CD4-positive, alpha-beta T cell treated with Interleukin-6 at 100 ng/mL for 8 hours (primary cell): Measurements from ENCODE around the gene ASTN1.

Experiments
- DNase-seq: peaks from one replicate; pipeline ENCODE4 v3.0.0-alpha.2; 2020; ENCODE audit warnings: mixed read lengths, low spot score

Gene ASTN1

DNA sequence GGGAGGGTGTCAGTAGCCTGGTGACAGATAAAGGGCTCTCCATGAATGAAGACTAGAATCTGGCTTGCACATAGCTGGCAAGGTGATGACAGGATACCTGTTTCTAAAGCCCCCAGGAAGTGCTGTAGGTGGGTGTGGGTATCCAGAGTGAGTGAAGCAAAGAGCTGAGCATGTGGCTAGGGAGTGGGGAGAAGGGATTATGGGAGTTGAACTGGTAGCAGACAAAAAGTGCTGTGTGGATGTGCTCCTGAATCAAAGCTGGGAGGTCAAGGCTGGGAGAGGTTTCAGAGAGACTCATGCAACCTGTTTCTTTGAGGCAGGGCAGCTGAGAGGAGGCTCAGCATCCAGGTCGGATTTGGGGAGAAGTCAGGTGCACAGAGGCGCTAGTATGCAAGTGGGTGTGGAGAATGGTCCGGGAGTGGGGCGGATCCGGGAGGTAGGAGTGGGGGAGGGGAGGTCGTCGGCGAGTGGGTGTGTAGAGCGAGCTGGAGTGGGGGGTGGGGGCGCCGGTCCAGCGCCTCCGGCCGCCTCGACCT, 600 bp downstream of the ASTN1 start:
- no peak for DNase-seq

DNA sequence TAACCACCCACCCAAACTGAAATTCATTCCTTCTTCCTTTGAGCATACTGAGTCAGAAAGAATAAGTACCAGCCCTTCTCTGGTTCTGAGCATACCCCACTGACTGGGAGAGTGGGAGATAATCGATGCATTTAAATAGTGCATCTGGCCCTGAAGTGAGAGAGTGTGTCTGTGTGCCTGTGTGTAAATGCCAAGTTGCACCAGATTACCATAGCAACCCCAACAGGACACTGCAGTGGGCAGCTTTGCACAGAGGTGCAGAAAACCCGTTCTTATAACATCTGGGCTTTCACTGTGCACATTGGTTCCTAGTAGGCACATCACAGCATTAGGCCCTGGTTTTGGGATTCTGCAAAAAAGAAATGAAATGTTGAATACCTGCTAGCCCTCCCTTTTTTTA, 2.3 kb downstream of the ASTN1 start:
- no peak for DNase-seq

DNA sequence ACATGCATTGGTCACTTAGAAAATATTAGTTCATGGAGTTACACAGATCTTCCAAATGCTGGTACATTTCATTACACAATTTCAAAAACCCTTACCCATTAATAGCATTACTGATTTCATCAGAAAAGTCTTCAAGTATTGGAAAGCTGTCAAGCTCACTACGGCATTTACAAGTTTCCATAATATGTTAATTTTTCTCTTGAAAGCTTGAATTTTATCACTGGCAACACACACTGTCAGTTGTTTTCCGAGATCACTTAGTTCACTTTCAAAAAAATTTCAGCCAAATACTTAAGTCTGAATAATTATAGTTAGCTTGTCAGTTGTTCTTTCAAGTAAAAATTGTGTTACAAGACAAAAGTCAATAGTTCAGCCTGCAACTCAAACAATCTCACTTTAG, 18.0 kb downstream of the ASTN1 start:
- DNase-seq, result no peak

DNA sequence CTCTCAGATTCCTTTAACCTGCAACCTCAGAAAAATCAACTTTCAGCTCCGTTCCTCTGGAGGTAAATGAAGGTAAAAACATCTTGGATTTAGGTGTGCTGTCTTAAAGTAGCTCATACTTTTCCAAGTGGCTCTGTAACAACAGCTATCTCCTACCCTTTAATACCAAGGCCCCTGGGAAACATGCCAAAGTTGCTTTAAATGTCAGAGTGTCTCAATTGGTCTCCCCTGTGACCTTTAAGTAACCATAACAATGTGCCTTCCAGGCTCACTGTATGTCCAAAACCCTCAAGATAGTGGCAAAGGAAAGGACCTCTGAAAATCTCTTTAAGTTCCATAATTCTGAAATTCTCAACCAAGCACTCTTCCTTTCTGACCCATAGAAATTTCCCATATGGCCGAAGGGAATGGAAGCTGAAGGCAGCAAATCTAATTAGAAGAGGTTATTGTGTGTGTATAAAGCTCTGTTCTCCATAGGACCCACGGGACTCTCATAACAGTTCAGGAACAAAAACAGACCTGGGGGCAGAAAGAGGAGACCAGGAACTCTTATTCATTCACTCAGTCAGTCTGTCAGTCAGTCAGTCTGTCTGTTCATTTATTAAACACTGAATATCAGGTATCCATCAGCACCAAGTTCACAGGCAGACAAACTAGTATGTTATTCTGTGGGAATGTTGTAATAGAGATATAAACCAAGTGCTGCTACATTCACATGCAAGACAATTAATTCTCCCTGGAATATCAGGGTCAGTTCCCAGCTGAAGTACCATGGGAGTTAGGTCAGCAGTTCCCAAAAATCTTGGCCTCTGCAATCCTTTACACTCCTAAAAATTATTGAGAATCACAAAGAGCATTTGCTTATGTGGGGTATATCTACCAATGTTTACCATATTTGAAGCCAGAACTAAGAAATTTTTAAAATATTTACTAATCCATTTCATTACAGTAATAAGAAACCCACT, 19.1 kb downstream of the ASTN1 start:
- DNase-seq, result no peak

DNA sequence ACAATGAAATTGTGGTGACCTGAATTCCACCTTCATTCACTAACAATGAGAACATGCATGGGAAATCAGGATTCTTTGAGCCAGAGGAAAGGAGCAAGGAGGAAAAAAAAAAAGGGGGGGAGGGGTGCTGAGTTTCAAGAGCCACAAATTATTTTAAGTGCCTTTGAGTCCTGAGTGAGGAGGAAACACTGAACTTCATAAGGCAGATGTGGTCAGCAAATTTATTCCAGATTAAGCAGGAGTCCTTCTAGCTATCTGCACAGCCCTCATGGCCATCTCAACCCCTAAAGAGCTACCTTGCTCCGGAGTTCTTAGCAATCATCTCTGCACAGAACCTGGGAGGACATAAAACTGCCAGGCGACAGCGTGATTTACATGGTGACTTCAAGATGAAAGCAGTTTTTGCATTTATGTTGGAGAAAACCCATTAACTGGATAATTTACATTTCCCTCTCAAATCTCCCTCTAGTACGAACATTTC, 21.7 kb downstream of the ASTN1 start:
- DNase-seq, result no peak

DNA sequence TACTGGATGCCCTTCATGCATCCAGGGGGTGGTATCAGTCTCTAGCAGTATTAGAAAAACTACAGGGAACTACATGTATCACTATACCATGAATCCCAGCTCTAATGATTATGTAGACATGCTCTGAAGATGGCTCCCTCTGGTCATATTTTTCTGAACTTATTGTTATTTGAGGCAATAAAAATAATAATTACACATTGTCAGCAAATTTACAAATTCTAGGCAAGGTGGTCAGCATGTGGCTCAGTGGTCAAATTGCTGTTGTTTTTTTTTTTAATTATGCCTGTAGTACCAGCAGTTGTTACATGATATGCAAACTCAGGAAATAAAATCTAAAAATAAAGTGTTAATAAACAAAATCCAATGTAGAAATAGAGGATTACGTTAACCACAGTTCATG, 22.5 kb downstream of the ASTN1 start:
- no peak for DNase-seq

DNA sequence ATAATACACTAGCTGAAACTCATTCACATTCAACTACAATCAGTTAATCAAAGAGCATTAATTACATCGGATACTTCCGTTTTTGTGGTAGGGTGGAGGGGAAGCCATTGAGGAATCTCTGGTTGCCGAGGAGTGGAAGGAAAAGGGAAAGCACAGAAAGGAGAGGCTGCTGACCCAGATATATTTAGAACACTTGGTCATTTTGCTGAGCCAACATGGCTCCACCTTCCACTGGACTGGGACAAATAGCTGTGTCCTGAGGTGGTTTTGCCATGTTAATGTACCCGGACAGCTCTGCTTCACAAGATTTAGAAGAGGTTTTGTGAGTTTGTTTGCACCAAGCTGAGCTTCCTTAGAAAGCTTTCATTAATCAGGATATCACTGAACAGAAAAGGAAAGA, 26.2 kb downstream of the ASTN1 start:
- no peak for DNase-seq

DNA sequence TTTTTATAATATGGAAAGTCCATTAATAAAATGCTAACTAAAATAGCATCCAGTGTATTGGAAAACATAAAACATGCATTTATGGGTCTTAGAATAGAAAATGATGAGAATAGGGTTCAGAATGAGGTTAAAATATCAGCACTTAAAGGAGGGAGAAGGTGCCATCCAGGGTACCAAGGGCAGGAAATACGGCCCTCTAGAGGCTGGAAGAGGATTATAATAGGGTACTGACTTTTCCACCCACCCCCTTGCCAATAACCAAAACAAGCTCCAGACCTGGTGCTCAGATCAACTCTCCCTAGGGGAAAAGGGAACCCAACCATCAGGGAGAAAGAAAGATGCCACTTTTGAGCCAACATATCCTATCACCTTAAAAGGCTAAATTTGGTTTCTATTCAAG, 26.7 kb downstream of the ASTN1 start:
- DNase-seq, result no peak

DNA sequence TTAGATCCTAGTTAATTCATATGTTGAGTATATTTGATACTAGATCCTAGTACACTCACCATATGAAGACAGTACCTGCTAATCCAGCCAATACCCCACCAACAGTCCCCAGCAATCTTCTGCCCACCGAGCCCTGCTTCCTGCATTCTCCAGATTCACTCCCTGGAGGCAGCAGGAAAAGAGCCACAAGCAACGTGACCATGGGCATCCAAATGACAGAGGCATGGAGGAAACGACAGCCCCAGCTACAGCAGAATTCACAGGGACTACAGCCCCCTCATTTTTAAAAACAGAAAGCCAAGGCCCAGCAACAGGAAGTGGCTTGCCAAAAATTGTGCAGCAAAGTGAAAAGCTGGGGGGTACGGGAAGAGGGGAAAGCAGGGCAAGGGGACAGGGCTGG, 29.3 kb downstream of the ASTN1 start:
- DNase-seq, result no peak

DNA sequence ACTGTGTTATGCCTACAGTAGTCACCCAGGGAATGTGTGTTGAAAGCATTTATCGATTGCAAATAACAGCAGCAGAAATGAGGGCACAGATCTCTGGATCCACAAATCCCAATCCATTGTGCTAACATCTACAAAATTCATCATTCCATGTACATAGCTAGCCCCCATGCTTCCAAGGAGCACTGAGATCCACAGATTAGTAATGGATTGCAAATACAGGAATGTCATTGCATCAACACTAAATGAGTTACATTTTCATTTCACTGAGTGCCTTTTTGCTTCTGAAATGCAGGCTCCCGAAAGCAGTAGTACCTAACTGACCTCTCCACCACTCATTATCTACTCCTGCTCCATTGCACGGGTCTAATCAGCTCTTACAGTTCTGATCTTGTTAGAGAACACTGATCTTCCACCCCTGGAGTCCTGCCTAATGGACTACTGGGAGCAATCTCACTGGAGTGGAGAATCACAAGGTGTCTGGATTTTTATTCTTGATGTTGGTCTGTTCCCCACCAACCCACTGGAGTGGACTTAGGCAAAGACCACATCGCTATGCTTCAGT, 30.5 kb downstream of the ASTN1 start:
- DNase-seq, result no peak

DNA sequence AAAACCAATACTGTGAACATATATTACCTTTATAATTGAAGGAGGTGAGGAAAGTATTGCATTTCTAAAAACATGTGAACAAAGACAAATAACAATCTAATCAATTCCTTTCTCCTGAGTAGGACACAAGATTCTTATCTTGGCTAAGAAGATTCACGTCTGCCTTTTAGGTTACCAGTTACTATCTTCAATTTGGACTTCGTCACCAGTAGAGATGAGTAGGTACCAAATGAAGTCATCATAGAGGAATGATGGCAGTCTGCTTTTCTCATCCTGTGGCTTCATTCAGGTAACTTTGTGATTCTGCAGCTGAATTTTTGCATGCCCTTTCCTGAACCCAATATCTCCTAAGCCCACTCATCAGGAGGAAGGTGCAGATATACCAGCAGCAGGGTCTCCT, 32.4 kb downstream of the ASTN1 start:
- no peak for DNase-seq

DNA sequence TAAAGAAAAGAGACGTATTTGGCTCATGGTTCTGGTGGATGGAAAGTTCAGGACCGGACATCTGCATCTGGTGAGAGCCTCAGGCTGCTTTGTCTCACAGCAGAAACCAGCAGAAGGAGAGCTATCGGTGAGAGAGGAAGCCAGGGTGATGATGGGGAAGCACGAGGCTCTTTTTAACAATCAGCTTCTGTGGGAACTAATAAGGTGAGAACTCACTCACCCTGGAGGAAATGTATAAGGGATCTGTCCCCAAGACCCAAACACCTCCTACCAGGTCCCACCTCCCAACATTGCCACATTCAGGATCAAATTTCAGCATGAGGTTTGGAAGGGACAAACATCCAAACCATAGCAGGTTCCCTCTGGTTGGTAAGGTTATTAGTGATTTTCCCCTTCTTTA, 32.8 kb downstream of the ASTN1 start:
- DNase-seq, result no peak

DNA sequence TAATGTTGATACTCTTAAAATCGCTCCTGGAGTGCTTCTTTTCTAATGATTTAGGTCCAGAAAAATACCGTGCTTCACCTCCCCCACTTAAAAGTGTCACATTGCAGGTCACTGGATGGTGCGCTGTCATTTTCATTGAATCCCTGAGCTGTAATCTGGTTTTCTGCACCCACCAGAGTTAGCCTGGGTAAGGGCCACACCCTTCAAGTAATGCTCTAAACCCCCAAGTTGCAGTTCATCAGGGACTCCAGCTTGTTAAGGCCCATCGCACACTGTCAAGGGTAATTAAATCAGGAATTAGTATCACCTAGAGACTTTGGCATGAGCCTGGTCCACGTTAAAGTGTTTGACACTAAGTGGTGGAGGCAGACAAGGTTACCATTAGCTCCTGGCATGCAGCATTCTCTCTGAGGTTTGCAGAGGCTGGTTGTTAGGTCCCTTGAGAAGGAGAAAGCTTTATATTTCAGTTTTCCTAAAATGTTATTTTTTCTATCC, 34.0 kb downstream of the ASTN1 start:
- DNase-seq, result no peak

DNA sequence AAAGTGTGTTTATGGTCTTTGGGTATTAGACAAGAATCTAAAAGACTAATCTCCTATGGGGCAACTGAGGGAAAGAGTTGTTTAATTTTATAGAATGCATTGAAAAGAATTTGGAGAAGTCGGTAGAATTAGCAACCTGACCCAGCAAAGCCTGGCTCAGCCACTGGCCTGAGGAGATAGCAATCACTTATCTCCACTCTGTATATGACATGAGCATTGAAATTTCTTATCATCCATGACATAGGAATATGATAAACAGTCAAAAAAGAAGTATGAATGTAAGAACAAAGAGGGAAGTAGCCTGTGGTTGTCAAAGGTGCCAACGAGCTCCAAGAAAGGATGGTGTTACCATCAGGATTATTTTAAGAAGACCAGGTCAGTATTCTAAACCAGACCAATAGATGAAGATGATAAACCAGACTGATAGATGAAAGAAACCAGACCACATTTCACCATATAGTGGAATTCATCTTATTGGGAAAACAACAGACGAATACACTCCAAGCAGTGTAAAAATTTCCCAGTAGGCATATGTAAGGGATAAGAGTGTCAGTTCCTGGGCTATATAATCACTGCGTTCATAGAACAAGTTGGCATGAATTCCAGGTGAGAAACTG, 35.7 kb downstream of the ASTN1 start:
- DNase-seq, result no peak

DNA sequence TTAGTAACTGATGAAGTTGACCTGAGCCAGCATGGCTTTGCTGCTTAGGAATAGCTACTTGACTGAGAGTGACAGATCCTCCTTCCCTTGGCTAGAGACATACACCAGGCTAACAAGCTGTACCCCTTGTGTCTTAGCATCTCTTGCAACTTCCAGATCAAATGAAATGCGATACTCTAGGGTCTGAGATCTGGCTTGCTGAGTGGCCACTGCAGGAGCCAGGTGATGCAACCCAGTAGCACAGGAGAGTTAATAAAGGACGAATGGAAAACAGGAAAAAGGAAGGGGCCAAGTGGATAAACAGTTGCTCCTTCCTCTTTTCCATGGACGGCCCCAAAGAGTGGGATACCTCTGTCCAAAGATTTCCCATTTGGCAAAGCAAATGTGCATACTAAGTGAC, 38.2 kb downstream of the ASTN1 start:
- DNase-seq, result no peak

DNA sequence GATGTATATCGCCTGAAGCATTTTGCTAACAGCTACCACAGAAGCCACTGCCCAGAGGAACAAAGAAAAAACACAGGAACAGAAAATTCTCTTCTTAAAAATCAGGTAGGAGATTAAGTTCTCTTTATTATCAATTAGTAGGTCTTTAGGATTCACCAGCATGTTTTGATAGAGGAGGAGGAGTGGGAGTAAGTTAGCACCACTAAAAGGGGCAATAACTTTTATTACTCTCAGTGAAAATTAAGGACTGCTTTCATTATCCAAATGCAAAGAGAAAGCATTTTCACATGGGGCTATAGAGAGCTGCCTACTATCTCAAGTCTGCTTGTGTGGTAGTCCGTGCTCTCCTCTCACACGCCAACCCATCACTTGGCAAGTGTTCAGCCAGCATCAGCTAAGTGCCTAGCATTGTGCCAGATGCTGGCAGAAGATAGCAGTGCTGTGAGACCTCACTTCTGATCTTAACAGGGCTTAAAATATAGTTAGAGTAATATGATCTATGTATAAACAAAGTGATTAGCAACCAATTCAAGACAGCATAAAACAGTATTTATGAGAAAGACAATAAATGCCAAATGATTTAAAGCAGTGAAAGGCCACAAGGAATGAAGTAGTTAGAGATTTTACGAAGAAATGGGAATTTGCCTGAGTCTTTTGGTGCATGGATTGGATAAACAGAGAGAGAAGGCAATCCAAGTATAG, 39.8 kb downstream of the ASTN1 start:
- no peak for DNase-seq

DNA sequence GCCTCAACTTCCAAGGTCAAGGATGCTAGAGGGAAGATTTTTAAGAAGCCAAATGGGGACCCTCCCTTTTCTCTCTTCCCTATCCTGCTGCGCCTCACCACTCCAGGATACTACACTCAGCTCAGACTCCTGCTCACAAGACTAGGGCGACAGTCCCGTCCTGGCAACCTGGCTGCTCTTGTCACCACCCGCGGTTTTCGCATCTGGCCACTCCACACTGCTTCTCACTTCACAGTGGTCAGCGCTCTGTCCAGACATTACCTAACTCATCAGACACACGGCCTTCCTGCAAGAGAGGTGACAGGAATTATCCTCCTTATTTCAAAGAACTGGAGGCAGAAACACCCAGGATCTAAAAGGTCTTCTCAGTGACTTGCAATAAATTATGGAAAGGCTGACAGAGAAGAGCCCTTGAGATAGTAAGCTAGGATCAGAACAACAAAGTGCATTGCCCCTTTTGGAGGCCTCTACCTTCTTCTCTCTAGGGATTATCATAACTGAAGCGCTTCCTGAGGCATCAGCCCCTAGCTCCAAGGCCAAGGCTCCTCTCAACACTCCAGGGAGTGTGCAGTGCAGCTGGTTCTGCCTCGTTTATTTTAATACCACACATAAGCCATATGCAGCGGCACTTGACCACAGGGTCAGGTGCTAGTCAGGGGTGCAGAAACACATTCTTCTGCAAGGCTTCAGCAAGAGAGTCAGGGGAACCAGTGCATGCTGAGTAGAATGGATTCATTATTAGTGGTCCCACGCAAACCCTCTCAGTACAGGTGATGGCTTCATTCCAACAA, 41.9 kb downstream of the ASTN1 start:
- DNase-seq, result no peak

DNA sequence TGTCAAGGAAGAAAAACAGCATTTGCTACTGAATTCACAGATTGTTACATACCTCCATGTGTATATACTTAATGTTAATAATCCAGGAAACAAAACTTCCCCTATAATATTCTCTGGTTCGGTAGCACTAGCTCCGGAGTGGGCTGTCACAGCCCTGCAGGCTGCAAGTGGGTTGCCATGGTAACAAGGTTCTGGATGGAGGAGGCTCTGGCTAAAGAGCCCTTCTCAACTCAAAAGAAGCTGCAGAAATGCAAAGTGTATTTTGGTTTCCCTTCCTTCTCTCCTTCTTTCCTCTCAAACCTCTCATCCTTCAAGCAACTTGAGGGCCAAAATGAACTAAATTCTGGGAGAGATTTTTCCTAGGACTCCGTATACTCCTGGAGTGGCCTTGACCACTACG, 45.2 kb downstream of the ASTN1 start:
- DNase-seq, result no peak

DNA sequence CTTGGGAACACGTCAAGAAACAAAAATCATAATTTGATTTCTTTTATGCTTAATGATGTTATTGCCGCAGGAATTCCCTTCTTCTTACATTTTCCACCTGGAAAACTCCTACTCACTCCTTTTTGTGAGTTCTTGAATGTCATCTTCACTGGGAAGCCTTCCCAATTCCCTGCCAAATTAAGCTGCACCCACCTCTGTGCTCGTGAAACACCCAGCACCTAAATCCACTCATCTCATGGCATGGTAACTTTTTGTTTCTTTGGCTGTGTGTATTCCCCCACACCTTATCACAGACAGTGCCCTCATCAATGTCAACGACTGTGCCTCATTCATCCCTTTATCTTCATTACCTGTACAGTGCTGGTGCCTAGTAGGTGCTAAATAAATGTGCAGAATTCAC, 45.6 kb downstream of the ASTN1 start:
- no peak for DNase-seq

DNA sequence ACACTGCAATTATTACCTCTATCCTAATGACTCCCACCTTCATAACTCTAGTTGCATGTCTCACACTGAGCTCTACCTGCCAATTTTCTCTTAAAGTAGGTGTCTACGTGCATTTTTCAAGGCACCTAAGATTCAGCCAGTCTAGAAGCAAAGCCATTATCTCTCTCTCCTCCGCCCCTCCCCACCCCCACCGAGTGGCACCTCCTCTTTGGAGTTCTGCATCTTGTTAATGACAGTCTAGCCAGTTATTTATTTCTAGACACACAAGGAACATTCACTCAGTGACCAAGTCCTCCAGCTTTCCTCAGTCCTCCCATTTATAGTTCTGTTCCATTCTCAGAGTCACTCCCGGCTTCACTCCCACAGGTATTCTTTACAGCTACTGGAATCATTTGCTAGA, 47.6 kb downstream of the ASTN1 start:
- no peak for DNase-seq
